HEK293 (cell line): Measurements from ENCODE around the gene RSU1.

Source experiments
- RBAK ChIP-seq: fragments of 450-650 bp; formaldehyde crosslinking; IDR thresholded peaks from 2 replicates; pipeline ENCODE4 v1.5.1; 2016; ENCODE audit warnings: missing biosample characterization, missing genetic modification characterization
- SP2 ChIP-seq: fragments of 450-650 bp; formaldehyde crosslinking; IDR thresholded peaks from 2 replicates; pipeline ENCODE4 v1.5.1; 2016; ENCODE audit warnings: missing biosample characterization, missing genetic modification characterization
- YY2 ChIP-seq: fragments of 450-650 bp; formaldehyde crosslinking; IDR thresholded peaks from 2 replicates; pipeline ENCODE4 v1.5.1; 2016; ENCODE audit warnings: missing biosample characterization, missing genetic modification characterization
- ZNF335 ChIP-seq: fragments of 450-650 bp; formaldehyde crosslinking; conservative IDR thresholded peaks from 2 replicates; pipeline ENCODE4 v1.5.1; 2016; ENCODE audit warnings: missing biosample characterization, missing genetic modification characterization
- TF ChIP-seq, protein P1 (sequence below): fragments of 450-650 bp; formaldehyde crosslinking; IDR thresholded peaks from 2 replicates; pipeline ENCODE4 v1.5.1; 2016; ENCODE audit warnings: missing biosample characterization, missing genetic modification characterization, low read depth
- TF ChIP-seq, protein P2 (sequence below): fragments of 450-650 bp; formaldehyde crosslinking; conservative IDR thresholded peaks from 2 replicates; pipeline ENCODE4 v1.5.1; 2016; ENCODE audit warnings: low read depth, missing biosample characterization, missing genetic modification characterization
- TF ChIP-seq, protein P3 (sequence below): fragments of 450-650 bp; formaldehyde crosslinking; IDR thresholded peaks from 2 replicates; pipeline ENCODE4 v1.5.1; 2016; ENCODE audit warnings: missing biosample characterization, missing genetic modification characterization
- TF ChIP-seq, protein P4 (sequence below): fragments of 450-650 bp; formaldehyde crosslinking; IDR thresholded peaks from 2 replicates; pipeline ENCODE4 v1.5.1; 2016; ENCODE audit warnings: missing biosample characterization, missing genetic modification characterization
- TF ChIP-seq, protein P5 (sequence below): fragments of 450-650 bp; formaldehyde crosslinking; IDR thresholded peaks from 2 replicates; pipeline ENCODE4 v1.5.1; 2016; ENCODE audit warnings: missing biosample characterization, missing genetic modification characterization
- TF ChIP-seq, protein P6 (sequence below): fragments of 450-650 bp; formaldehyde crosslinking; IDR thresholded peaks from 2 replicates; pipeline ENCODE4 v1.5.1; 2016; ENCODE audit warnings: missing biosample characterization, missing genetic modification characterization

DNA sequence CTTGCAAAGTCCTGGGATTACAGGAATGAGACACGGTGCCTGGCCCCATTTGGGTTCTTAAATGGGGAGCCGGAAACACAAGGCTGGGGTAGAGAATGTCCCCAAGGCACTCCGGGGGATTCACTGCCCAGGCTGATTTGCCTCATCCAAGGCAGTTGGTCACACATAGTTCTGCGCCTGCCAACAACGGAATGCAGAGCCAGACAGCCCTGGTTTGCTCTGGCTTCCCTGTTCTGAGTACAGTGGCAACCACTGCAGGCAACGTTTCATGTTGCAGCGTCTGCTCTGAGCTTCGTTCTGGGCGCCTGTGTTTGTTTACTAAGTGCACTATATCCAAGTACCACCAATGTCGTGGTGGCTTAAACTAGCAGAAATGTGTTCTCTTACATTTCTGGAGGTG lies 233.8 kb downstream of the RSU1 start:
- TF ChIP-seq, protein P1, sequence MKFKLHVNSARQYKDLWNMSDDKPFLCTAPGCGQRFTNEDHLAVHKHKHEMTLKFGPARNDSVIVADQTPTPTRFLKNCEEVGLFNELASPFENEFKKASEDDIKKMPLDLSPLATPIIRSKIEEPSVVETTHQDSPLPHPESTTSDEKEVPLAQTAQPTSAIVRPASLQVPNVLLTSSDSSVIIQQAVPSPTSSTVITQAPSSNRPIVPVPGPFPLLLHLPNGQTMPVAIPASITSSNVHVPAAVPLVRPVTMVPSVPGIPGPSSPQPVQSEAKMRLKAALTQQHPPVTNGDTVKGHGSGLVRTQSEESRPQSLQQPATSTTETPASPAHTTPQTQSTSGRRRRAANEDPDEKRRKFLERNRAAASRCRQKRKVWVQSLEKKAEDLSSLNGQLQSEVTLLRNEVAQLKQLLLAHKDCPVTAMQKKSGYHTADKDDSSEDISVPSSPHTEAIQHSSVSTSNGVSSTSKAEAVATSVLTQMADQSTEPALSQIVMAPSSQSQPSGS (tag by site-specific recombination) = no peak
- TF ChIP-seq SP2 (tag by site-specific recombination) (no peak), ZNF335 (no peak), RBAK (no peak), YY2 (tag by site-specific recombination) (no peak)
- TF ChIP-seq, protein P2, sequence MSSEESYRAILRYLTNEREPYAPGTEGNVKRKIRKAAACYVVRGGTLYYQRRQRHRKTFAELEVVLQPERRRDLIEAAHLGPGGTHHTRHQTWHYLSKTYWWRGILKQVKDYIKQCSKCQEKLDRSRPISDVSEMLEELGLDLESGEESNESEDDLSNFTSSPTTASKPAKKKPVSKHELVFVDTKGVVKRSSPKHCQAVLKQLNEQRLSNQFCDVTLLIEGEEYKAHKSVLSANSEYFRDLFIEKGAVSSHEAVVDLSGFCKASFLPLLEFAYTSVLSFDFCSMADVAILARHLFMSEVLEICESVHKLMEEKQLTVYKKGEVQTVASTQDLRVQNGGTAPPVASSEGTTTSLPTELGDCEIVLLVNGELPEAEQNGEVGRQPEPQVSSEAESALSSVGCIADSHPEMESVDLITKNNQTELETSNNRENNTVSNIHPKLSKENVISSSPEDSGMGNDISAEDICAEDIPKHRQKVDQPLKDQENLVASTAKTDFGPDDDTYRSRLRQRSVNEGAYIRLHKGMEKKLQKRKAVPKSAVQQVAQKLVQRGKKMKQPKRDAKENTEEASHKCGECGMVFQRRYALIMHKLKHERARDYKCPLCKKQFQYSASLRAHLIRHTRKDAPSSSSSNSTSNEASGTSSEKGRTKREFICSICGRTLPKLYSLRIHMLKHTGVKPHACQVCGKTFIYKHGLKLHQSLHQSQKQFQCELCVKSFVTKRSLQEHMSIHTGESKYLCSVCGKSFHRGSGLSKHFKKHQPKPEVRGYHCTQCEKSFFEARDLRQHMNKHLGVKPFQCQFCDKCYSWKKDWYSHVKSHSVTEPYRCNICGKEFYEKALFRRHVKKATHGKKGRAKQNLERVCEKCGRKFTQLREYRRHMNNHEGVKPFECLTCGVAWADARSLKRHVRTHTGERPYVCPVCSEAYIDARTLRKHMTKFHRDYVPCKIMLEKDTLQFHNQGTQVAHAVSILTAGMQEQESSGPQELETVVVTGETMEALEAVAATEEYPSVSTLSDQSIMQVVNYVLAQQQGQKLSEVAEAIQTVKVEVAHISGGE (tag by site-specific recombination) = no peak
- TF ChIP-seq, protein P3, sequence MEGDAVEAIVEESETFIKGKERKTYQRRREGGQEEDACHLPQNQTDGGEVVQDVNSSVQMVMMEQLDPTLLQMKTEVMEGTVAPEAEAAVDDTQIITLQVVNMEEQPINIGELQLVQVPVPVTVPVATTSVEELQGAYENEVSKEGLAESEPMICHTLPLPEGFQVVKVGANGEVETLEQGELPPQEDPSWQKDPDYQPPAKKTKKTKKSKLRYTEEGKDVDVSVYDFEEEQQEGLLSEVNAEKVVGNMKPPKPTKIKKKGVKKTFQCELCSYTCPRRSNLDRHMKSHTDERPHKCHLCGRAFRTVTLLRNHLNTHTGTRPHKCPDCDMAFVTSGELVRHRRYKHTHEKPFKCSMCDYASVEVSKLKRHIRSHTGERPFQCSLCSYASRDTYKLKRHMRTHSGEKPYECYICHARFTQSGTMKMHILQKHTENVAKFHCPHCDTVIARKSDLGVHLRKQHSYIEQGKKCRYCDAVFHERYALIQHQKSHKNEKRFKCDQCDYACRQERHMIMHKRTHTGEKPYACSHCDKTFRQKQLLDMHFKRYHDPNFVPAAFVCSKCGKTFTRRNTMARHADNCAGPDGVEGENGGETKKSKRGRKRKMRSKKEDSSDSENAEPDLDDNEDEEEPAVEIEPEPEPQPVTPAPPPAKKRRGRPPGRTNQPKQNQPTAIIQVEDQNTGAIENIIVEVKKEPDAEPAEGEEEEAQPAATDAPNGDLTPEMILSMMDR (tag by site-specific recombination) = no peak
- TF ChIP-seq, protein P4, sequence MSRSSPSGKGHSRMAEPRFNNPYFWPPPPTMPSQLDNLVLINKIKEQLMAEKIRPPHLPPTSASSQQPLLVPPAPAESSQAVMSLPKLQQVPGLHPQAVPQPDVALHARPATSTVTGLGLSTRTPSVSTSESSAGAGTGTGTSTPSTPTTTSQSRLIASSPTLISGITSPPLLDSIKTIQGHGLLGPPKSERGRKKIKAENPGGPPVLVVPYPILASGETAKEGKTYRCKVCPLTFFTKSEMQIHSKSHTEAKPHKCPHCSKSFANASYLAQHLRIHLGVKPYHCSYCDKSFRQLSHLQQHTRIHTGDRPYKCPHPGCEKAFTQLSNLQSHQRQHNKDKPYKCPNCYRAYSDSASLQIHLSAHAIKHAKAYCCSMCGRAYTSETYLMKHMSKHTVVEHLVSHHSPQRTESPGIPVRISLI (tag by site-specific recombination) = no peak
- TF ChIP-seq, protein P5, sequence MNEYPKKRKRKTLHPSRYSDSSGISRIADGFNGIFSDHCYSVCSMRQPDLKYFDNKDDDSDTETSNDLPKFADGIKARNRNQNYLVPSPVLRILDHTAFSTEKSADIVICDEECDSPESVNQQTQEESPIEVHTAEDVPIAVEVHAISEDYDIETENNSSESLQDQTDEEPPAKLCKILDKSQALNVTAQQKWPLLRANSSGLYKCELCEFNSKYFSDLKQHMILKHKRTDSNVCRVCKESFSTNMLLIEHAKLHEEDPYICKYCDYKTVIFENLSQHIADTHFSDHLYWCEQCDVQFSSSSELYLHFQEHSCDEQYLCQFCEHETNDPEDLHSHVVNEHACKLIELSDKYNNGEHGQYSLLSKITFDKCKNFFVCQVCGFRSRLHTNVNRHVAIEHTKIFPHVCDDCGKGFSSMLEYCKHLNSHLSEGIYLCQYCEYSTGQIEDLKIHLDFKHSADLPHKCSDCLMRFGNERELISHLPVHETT (tag by site-specific recombination) = no peak
- TF ChIP-seq, protein P6, sequence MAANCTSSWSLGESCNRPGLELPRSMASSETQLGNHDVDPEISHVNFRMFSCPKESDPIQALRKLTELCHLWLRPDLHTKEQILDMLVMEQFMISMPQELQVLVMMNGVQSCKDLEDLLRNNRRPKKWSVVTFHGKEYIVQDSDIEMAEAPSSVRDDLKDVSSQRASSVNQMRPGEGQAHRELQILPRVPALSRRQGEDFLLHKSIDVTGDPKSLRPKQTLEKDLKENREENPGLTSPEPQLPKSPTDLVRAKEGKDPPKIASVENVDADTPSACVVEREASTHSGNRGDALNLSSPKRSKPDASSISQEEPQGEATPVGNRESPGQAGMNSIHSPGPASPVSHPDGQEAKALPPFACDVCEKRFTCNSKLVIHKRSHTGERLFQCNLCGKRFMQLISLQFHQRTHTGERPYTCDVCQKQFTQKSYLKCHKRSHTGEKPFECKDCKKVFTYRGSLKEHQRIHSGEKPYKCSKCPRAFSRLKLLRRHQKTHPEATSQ (tag by site-specific recombination) = no peak
